B cell (primary cell): Measurements from ENCODE around the gene PLCXD1. TPM values are rescaled to one million over a fixed set of nuclear protein-coding genes. Genes with fewer than 3 reads are reported as not detected.
A peak's percentile ranks its signal among the peaks of the same experiment; 100 is the strongest.

Experiments
- ATAC-seq: fragments of 200-7000 bp; cut with Tn5 transposase; one replicate; pipeline ENCODE4 v1.10.0; 2021; ENCODE audit warnings: low read depth, mild to moderate bottlenecking, moderate number of reproducible peaks, moderate library complexity
- CTCF ChIA-PET: fragments of 350-600 bp; sonication (Branson Sonifier 250); formaldehyde crosslinking; loops from one replicate; lab custom pipeline; 2021; ENCODE audit warnings: antibody characterized with exemption, inconsistent platforms; lab: Charles Lee
- POLR2A ChIA-PET: fragments of 350-600 bp; sonication (Branson Sonifier 250); formaldehyde crosslinking; loops from one replicate; lab custom pipeline; 2021; ENCODE audit warnings: antibody characterized with exemption; lab: Charles Lee
- DNase-seq: peaks from one replicate; pipeline ENCODE4 v3.0.0; 2013
- H2AFZ ChIP-seq: 2 replicates; pipeline ENCODE4 v1.6.1; 2012; ENCODE audit warnings: mild to moderate bottlenecking, low read depth, low read length; ENCODE audit not compliant: insufficient read depth, poor library complexity, severe bottlenecking
- H3K27ac ChIP-seq, 2 donors: 1 replicate in 1 of 2; 2 replicates in 1 of 2; pipeline ENCODE4 v1.5.1; 2012 to 2013; ENCODE audit warnings: low read length in 2 of 2, mild to moderate bottlenecking in 2 of 2, moderate library complexity in 1 of 2
- H3K27me3 ChIP-seq, 4 experiments: fragments of 200-600 bp in 1 of 4; sonication (generic) in 1 of 4; replicated peaks in 1 of 4; 1 replicate in 2 of 4; 2 replicates in 2 of 4; pipeline versions ENCODE4 v1.6.1 to v1.7.0; 2013 to 2016; ENCODE audit warnings: low read length in 3 of 4, mild to moderate bottlenecking in 2 of 4, mixed read lengths in 1 of 4, moderate library complexity in 1 of 4; ENCODE audit not compliant: insufficient read depth in 4 of 4, control insufficient read depth in 3 of 4; ENCODE audit errors: control extremely low read depth in 1 of 4
- H3K36me3 ChIP-seq, 2 experiments: replicated peaks in 1 of 2; 1 replicate in 1 of 2; 2 replicates in 1 of 2; pipeline versions ENCODE4 v1.6.1 to v1.7.1; 2013; ENCODE audit warnings: low read length in 1 of 2; ENCODE audit not compliant: insufficient read depth in 2 of 2, control insufficient read depth in 1 of 2; ENCODE audit errors: control extremely low read depth in 1 of 2, extremely low read depth in 1 of 2
- H3K4me1 ChIP-seq, 2 donors: fragments of 200-600 bp in 1 of 2; sonication (generic) in 1 of 2; 1 replicate in 1 of 2; 2 replicates in 1 of 2; pipeline versions ENCODE4 v1.5.1 to v1.6.1; 2013 to 2017; ENCODE audit warnings: low read length in 2 of 2; ENCODE audit not compliant: control insufficient read depth in 2 of 2, insufficient read depth in 2 of 2
- H3K4me2 ChIP-seq: replicated peaks from 2 replicates; pipeline ENCODE3; 2012; ENCODE audit warnings: mild to moderate bottlenecking, low read depth, low read length; ENCODE audit not compliant: poor library complexity, severe bottlenecking
- H3K4me3 ChIP-seq, 5 experiments: fragments of 200-600 bp in 1 of 5; sonication (generic) in 1 of 5; 1 replicate in 3 of 5; 2 replicates in 2 of 5; pipeline versions ENCODE4 v1.5.1 to v1.7.0; 2011 to 2016; ENCODE audit warnings: low read length in 4 of 5, mild to moderate bottlenecking in 4 of 5, low read depth in 2 of 5, control low read depth in 1 of 5, moderate library complexity in 1 of 5; ENCODE audit not compliant: insufficient read depth in 1 of 5; ENCODE audit errors: control extremely low read depth in 1 of 5, extremely low read depth in 1 of 5
- H3K79me2 ChIP-seq: fragments of 200-600 bp; sonication (generic); one replicate; pipeline ENCODE4 v1.6.0; 2016; ENCODE audit warnings: low read length; ENCODE audit not compliant: control insufficient read depth, insufficient read depth
- H3K9ac ChIP-seq: fragments of 200-600 bp; sonication (generic); 2 replicates; pipeline ENCODE4 v1.6.1; 2017; ENCODE audit warnings: mild to moderate bottlenecking, low read length, moderate library complexity
- H3K9me3 ChIP-seq, 3 donors: one replicate each; pipeline versions ENCODE4 v1.6.1 to v1.7.1; 2013; ENCODE audit warnings: low read length in 2 of 3; ENCODE audit not compliant: control insufficient read depth in 2 of 3, insufficient read depth in 1 of 3; ENCODE audit errors: control extremely low read depth in 1 of 3
- H4K20me1 ChIP-seq: 2 replicates; pipeline ENCODE4 v1.6.0; 2012; ENCODE audit warnings: mild to moderate bottlenecking, low read length; ENCODE audit not compliant: insufficient read depth, control insufficient read depth, poor library complexity, severe bottlenecking
- H3K27ac Mint-ChIP-seq: one replicate; pipeline ENCODE4 v1.8.0; 2021; ENCODE audit warnings: mixed read lengths
- H3K27me3 Mint-ChIP-seq: one replicate; pipeline ENCODE4 v1.8.0; 2021; ENCODE audit warnings: mixed read lengths
- H3K4me1 Mint-ChIP-seq: one replicate; pipeline ENCODE4 v1.8.0; 2021; ENCODE audit warnings: mixed read lengths
- H3K4me3 Mint-ChIP-seq: one replicate; pipeline ENCODE4 v1.8.0; 2021; ENCODE audit warnings: mixed read lengths
- H3K9me3 Mint-ChIP-seq: one replicate; pipeline ENCODE4 v1.8.0; 2022; ENCODE audit warnings: mixed read lengths; ENCODE audit not compliant: insufficient read depth
- CTCF ChIP-seq: fragments of 200-600 bp; IDR thresholded peaks from one replicate; pipeline ENCODE4 v1.8.0; 2022; ENCODE audit warnings: antibody characterized with exemption, mild to moderate bottlenecking
- EZH2 ChIP-seq: IDR thresholded peaks from 2 replicates; pipeline ENCODE4 v1.6.1; 2012; ENCODE audit warnings: borderline replicate concordance, low read depth, mild to moderate bottlenecking, moderate library complexity, low read length; ENCODE audit not compliant: insufficient read depth, poor library complexity, severe bottlenecking
- WGBS: methylation state at CpG from one replicate; pipeline ENCODE4 v1.1.5; 2013; ENCODE audit warnings: missing lambda C conversion rate; ENCODE audit not compliant: insufficient coverage; 5-methylcytosine and 5-hydroxymethylcytosine counted together
- intact Hi-C: fragments of 100-400 bp; cut with micrococcal nuclease; formaldehyde crosslinking; loops from one replicate; pipeline ENCODE4 v1.10.0; 2022
- polyA plus RNA-seq: library from polyadenylated mRNA; depleted of rRNA; stranded (reverse); fragments of >200 nt; gene quantifications from 2 replicates; pipeline ENCODE4 v1.2.3, GENCODE V29; 2012
- total RNA-seq, 2 donors: library from RNA; stranded (reverse); fragments of 120-200 nt in 1 of 2; gene quantifications; 1 replicate in 1 of 2; 2 replicates in 1 of 2; pipeline versions ENCODE4 v1.2.3 to v1.2.4, GENCODE V29; 2013 to 2022

The PLCXD1 gene
- total and polyA plus RNA-seq, 2 donors (not counting 1 experiment from before 2014, with no cell fraction given): 30.4 to 38.5 TPM

DNA sequence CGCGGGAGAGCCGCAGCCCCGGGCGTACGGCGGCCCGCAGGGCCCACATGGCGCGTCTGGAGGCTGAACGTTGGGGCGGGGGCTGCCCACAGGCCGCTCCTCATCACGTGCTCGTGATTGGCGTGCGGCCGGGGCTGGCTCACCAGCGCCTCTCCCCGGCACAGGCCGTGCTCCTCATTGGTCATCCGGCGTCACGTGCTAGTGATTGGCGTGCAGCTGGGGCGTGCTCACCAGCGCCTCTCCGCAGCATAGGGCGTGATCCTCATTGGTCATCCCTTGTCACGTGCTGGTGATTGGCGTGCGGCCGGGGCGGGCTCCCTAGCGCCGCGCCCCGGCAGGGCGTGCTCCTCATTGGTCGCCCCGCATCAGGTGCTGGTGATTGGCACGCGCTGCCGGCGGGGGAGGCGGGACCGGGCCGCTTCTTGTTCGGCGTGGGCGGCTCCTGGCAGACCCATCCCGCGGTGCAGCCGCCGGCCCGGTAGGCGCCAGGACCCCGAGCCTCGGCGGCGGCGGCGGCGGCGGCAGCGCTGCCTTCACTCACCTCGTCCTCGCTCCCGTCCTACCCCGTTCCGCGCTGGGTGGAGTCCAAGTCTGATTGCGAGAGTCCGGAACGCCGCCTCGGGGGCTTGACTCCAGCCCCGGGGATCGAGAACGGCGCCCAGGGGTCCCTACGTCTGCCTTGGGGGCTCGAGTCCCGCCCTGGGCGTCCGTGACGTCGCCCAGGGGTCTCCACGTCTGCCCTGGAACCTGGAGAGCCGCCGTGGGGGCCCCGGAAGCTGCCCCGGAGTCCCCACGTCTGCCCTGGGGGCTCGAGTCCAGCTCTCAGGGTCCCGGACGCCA is 37.8 kb downstream of the PLCXD1 start, which contains the start of gene GTPBP6:
TSS of gene GTPBP6 (minus strand) at position 58 of the 840 bp plus-strand sequence. CDS start at position 49, 9 bp downstream.
- peaks cover 17 to 38% of the 10 kb centered on the region in 2 donors for H3K4me1 ChIP-seq
- peak; percentile 72 for ATAC-seq
- peak within 1 kb of the TSS; percentile 95 to 96 for H3K27ac ChIP-seq
- peaks cover 0 to 13% of the 10 kb centered on the region in 2 experiments for H3K36me3 ChIP-seq
- Mint-ChIP-seq H3K27me3 (peaks cover 3% of the 10 kb centered on the region), H3K4me1 (peaks cover 32% of the 10 kb centered on the region), H3K4me3 (peak within 1 kb of the TSS; percentile 95), H3K27ac (peak within 1 kb of the TSS; percentile 99), H3K9me3 (no peaks in the 10 kb centered on the region)
- POLR2A ChIA-PET: no interaction called here
- TF ChIP-seq CTCF: no peak
- TF ChIP-seq EZH2: no peak
- H2AFZ ChIP-seq: peak within 1 kb of the TSS; percentile 80
- CTCF ChIA-PET: no interaction called here
- peaks cover 0 to 13% (median 0%) of the 10 kb centered on the region in 4 experiments for H3K27me3 ChIP-seq
- WGBS: under 1% methylated on average over 97 of the region's 97 CpGs
- H3K9me3 ChIP-seq: peaks cover 0 to 15% (median 0%) of the 10 kb centered on the region in 3 donors
- intact Hi-C loops: loop anchor here (1.0 to 5.0 kb wide), 3 partner anchors 36 to 1273 kb away; partner anchors contain the start of gene AKAP17A
- DNase-seq: peak; percentile 100
- peaks cover 18% of the 10 kb centered on the region for H3K79me2 ChIP-seq
- H3K4me2 ChIP-seq: peak within 1 kb of the TSS; percentile 94
- peak within 1 kb of the TSS; percentile 92 for H3K9ac ChIP-seq
- peak within 1 kb of the TSS; percentile 28 to 98 (median 86) for H3K4me3 ChIP-seq
- H4K20me1 ChIP-seq: peaks cover 14% of the 10 kb centered on the region
